Mucosa of descending colon (tissue), 3 donors: ENCODE results near the gene MMP14. TPM values are rescaled to one million over a fixed set of nuclear protein-coding genes. Genes with fewer than 3 reads are reported as not detected.
"Not testable (repeated sequence)": the region's sequence is repeated elsewhere in the genome, so short reads cannot be mapped to it uniquely, and the experiment has no call there.

ENCODE experiments used
- ATAC-seq: fragments of 200-7000 bp; cut with Tn5 transposase; one replicate; pipeline ENCODE4 v1.9.1; 2020; ENCODE audit warnings: mild to moderate bottlenecking, moderate library complexity
- DNase-seq, 3 donors: peaks; one replicate each; pipeline ENCODE4 v3.0.0-alpha.2; 2020
- H3K36me3 ChIP-seq: fragments of 200-600 bp; one replicate; pipeline ENCODE4 v1.8.0; 2021; ENCODE audit warnings: low read depth, mild to moderate bottlenecking
- H3K4me1 ChIP-seq: fragments of 200-600 bp; one replicate; pipeline ENCODE4 v1.8.0; 2021; ENCODE audit warnings: low read depth, mild to moderate bottlenecking
- H3K4me3 ChIP-seq: fragments of 200-600 bp; one replicate; pipeline ENCODE4 v1.8.0; 2021; ENCODE audit warnings: mild to moderate bottlenecking
- H3K9me3 ChIP-seq: fragments of 200-600 bp; one replicate; pipeline ENCODE4 v1.8.0; 2021; ENCODE audit warnings: mild to moderate bottlenecking
- CTCF ChIP-seq: fragments of 200-600 bp; IDR thresholded peaks from one replicate; pipeline ENCODE4 v1.8.0; 2022; ENCODE audit warnings: antibody characterized with exemption, mild to moderate bottlenecking
- intact Hi-C, 2 donors: fragments of 100-400 bp; cut with DNase I in 1 of 2; cut with micrococcal nuclease in 1 of 2; formaldehyde crosslinking; loops; one replicate each; pipeline versions ENCODE4 v1.11.0 to v1.11.1; 2022; cut with DNase I, micrococcal nuclease
- total RNA-seq, 3 donors: library from RNA; stranded (reverse); fragmentation: NEBNext Ultra II Directional in 2 of 3; extraction: Animal tissue kit (Norgen Biotek cat#: 25700) in 2 of 3; gene quantifications; one replicate each; pipeline versions ENCODE4 v1.2.1 to v1.2.4, GENCODE V29; 2021 to 2023
- donor health status: DM: no; HTN: no; CAD: no; lungs with moderate emphysema.
- donor health status: DM: no; HTN: no; CAD: no.
- donor health status: DM: no; HTN: yes; CAD: no.

The MMP14 gene
- total RNA-seq, 3 donors from 2014 or later = 48.1 to 161 (median 104) TPM

- intact Hi-C loops = no loop called here
- Histone ChIP-seq H3K4me3 (no peak overlapping the region), H3K9me3 (no peaks in the 10 kb centered on the region), H3K36me3 (no peaks in the 10 kb centered on the region), H3K4me1 (peaks cover 11% of the 10 kb centered on the region)
- TF ChIP-seq CTCF = no peak
- no peak for DNase-seq
- ATAC-seq = no peak
These were observed 11.6 kb upstream of the MMP14 start for GRCh38 chr14:22824711-22825359.

- H3K4me1 ChIP-seq, H3K4me3 ChIP-seq, H3K36me3 ChIP-seq, H3K9me3 ChIP-seq, intact Hi-C loops: not testable (repeated sequence)
- DNase-seq = peak in 2 of 3 donors; percentile 20 to 22
- ATAC-seq = peak; percentile 2
These were observed 7.2 kb upstream of the MMP14 start for GRCh38 chr14:22829076-22829660.

- ATAC-seq = peak; percentile 99
- peak; percentile 92 to 95 (median 95) for DNase-seq
- intact Hi-C loops = no loop called here
- H3K36me3 ChIP-seq = no peaks in the 10 kb centered on the region
- H3K4me1 ChIP-seq = peaks cover 6% of the 10 kb centered on the region
- no peak for TF ChIP-seq CTCF
- H3K4me3 ChIP-seq = peak within 1 kb of the TSS; percentile 54
- no peaks in the 10 kb centered on the region for H3K9me3 ChIP-seq
These were observed 6.5 kb upstream of the MMP14 start, which contains the start of gene MRPL52 for GRCh38 chr14:22829661-22830442. MRPL52 (plus strand) TSS chr14:22829887; CDS start chr14:22829913, 26 bp downstream.

- no peak for TF ChIP-seq CTCF
- intact Hi-C loops = no loop called here
- H3K4me3 ChIP-seq = peak overlapping the region; percentile 54
- DNase-seq (no peak), ATAC-seq (no peak)
- no peaks in the 10 kb centered on the region for H3K36me3 ChIP-seq
- peaks cover 6% of the 10 kb centered on the region for H3K4me1 ChIP-seq
- H3K9me3 ChIP-seq = no peaks in the 10 kb centered on the region
These were observed 5.9 kb upstream of the MMP14 start for GRCh38 chr14:22830443-22831010.

- Histone ChIP-seq H3K9me3 (no peaks in the 10 kb centered on the region), H3K4me3 (no peak overlapping the region), H3K4me1 (peaks cover 8% of the 10 kb centered on the region), H3K36me3 (no peaks in the 10 kb centered on the region)
- intact Hi-C loops = no loop called here
- DNase-seq (no peak), ATAC-seq (no peak)
- no peak for TF ChIP-seq CTCF
These were observed 880 bp upstream of the MMP14 start for GRCh38 chr14:22835505-22835904.
